Liver (tissue), 9 donors: Measurements from ENCODE around the gene AKAP13. TPM values are rescaled to one million over a fixed set of nuclear protein-coding genes. Genes with fewer than 3 reads are reported as not detected.

Experiments used
- DNase-seq: peaks from one replicate; pipeline ENCODE4 v3.0.0-alpha.2; 2017; ENCODE audit warnings: low spot score
- H3K27ac ChIP-seq, 2 donors: one replicate each; pipeline ENCODE4 v1.7.0; 2013; ENCODE audit warnings: inconsistent platforms in 2 of 2, low read length in 2 of 2, control low read depth in 1 of 2, low read depth in 1 of 2, mild to moderate bottlenecking in 1 of 2
- H3K27me3 ChIP-seq, 4 donors: one replicate each; pipeline versions ENCODE4 v1.6.1 to v1.7.0; 2013; ENCODE audit warnings: low read length in 3 of 4, inconsistent platforms in 1 of 4, mild to moderate bottlenecking in 1 of 4, moderate library complexity in 1 of 4; ENCODE audit not compliant: control insufficient read depth in 4 of 4, insufficient read depth in 4 of 4
- H3K36me3 ChIP-seq, 4 donors: one replicate each; pipeline versions ENCODE4 v1.6.1 to v1.7.0; 2013; ENCODE audit warnings: low read length in 3 of 4, mild to moderate bottlenecking in 3 of 4, low read depth in 1 of 4, moderate library complexity in 1 of 4; ENCODE audit not compliant: control insufficient read depth in 4 of 4, insufficient read depth in 3 of 4
- H3K4me1 ChIP-seq, 4 donors: one replicate each; pipeline versions ENCODE4 v1.6.1 to v1.7.0; 2013; ENCODE audit warnings: low read length in 3 of 4, mild to moderate bottlenecking in 3 of 4, moderate library complexity in 1 of 4; ENCODE audit not compliant: control insufficient read depth in 4 of 4, insufficient read depth in 4 of 4
- H3K4me3 ChIP-seq, 3 donors: one replicate each; pipeline versions ENCODE4 v1.6.1 to v1.7.0; 2013; ENCODE audit warnings: low read length in 3 of 3, control low read depth in 1 of 3, low read depth in 1 of 3, mild to moderate bottlenecking in 1 of 3
- H3K9ac ChIP-seq, 2 donors: one replicate each; pipeline ENCODE4 v1.7.0; 2013; ENCODE audit warnings: low read length in 2 of 2, mild to moderate bottlenecking in 2 of 2, moderate library complexity in 2 of 2, control low read depth in 1 of 2, low read depth in 1 of 2
- H3K9me3 ChIP-seq, 4 donors: one replicate each; pipeline versions ENCODE4 v1.6.1 to v1.7.0; 2013; ENCODE audit warnings: low read length in 3 of 4; ENCODE audit not compliant: control insufficient read depth in 4 of 4
- FOXA1 ChIP-seq: IDR thresholded peaks from 2 replicates; pipeline ENCODE4 v1.6.1; 2016; ENCODE audit warnings: antibody characterized with exemption
- FOXA2 ChIP-seq: IDR thresholded peaks from 2 replicates; pipeline ENCODE4 v1.6.1; 2016; ENCODE audit warnings: antibody characterized with exemption
- GABPA ChIP-seq, 2 donors: IDR thresholded peaks in 1 of 2; conservative IDR thresholded peaks in 1 of 2; 2 replicates each; pipeline ENCODE4 v1.6.1; 2016; ENCODE audit warnings: antibody characterized with exemption in 2 of 2, mild to moderate bottlenecking in 1 of 2, moderate library complexity in 1 of 2
- HNF4A ChIP-seq, 2 donors: conservative IDR thresholded peaks; 2 replicates each; pipeline ENCODE4 v1.6.1; 2016; ENCODE audit warnings: antibody characterized with exemption in 2 of 2, mild to moderate bottlenecking in 2 of 2
- HNF4G ChIP-seq: IDR thresholded peaks from 2 replicates; pipeline ENCODE4 v1.6.1; 2016; ENCODE audit warnings: antibody characterized with exemption
- JUND ChIP-seq, 2 donors: IDR thresholded peaks; 2 replicates each; pipeline ENCODE4 v1.6.1; 2016; ENCODE audit warnings: antibody characterized with exemption in 2 of 2
- NR2F2 ChIP-seq: IDR thresholded peaks from 2 replicates; pipeline ENCODE4 v1.6.1; 2016; ENCODE audit warnings: antibody characterized with exemption
- RAD21 ChIP-seq, 2 donors: IDR thresholded peaks; 2 replicates each; pipeline ENCODE4 v1.6.1; 2016; ENCODE audit warnings: antibody characterized with exemption in 2 of 2, mild to moderate bottlenecking in 2 of 2
- REST ChIP-seq: IDR thresholded peaks from 2 replicates; pipeline ENCODE4 v1.6.1; 2016; ENCODE audit warnings: antibody characterized with exemption, mild to moderate bottlenecking
- RXRA ChIP-seq, 2 donors: IDR thresholded peaks; 2 replicates each; pipeline ENCODE4 v1.6.1; 2017 to 2018; ENCODE audit warnings: antibody characterized with exemption in 2 of 2, mild to moderate bottlenecking in 1 of 2
- SP1 ChIP-seq: IDR thresholded peaks from 2 replicates; pipeline ENCODE4 v1.6.1; 2018; ENCODE audit warnings: antibody characterized with exemption, mild to moderate bottlenecking
- TAF1 ChIP-seq: conservative IDR thresholded peaks from 2 replicates; pipeline ENCODE4 v1.6.1; 2016; ENCODE audit warnings: antibody characterized with exemption, mild to moderate bottlenecking
- YY1 ChIP-seq: IDR thresholded peaks from 2 replicates; pipeline ENCODE4 v1.6.1; 2016; ENCODE audit warnings: antibody characterized with exemption, mild to moderate bottlenecking
- WGBS: extraction: QIAGEN DNeasy Blood & Tissue Kit; methylation state at CpG from one replicate; pipeline ENCODE4 v1.1.7; 2013; 5-methylcytosine and 5-hydroxymethylcytosine counted together
- polyA plus RNA-seq, 2 donors: library from polyadenylated mRNA; stranded (reverse) in 1 of 2; unstranded in 1 of 2; fragments of 200-250 nt in 1 of 2; fragments of >200 nt in 1 of 2; fragmentation: Nextera tagmentation in 1 of 2; extraction: Ambion mirVana in 1 of 2; gene quantifications; one replicate each; pipeline versions ENCODE4 v1.2.1 to v1.2.3, GENCODE V29; 2013 to 2015
- total RNA-seq, 2 donors: library from RNA; depleted of rRNA; stranded (reverse); fragments of >200 nt; gene quantifications; one replicate each; pipeline ENCODE4 v1.2.3, GENCODE V29; 2014
- TF ChIP-seq, protein P1 (sequence below): IDR thresholded peaks from 2 replicates; pipeline ENCODE4 v1.6.1; 2016; ENCODE audit warnings: antibody characterized with exemption
- TF ChIP-seq, protein P2 (sequence below): IDR thresholded peaks from 2 replicates; pipeline ENCODE4 v1.6.1; 2016; ENCODE audit warnings: antibody characterized with exemption
- donor health status: healthy.
- donor health status: healthy.
- donor health status: healthy.
- donor health status: healthy.
- donor health status: healthy.

AKAP13 gene
- total and polyA plus RNA-seq, 4 donors: 18.6 to 92.3 (median 37.4) TPM

GRCh38 chr15:85423256-85423655 is 42.9 kb downstream of the AKAP13 start:
- peaks cover 2 to 19% (median 6%) of the 10 kb centered on the region in 4 donors for H3K4me1 ChIP-seq
- no peak overlapping the region for H3K4me3 ChIP-seq
- H3K9ac ChIP-seq: no peak overlapping the region
- DNase-seq: no peak
- H3K9me3 ChIP-seq: no peaks in the 10 kb centered on the region
- no peak for TF ChIP-seq FOXA2
- no peak for TF ChIP-seq YY1
- no peak for TF ChIP-seq FOXA1
- no peaks in the 10 kb centered on the region for H3K27me3 ChIP-seq
- H3K27ac ChIP-seq: no peak overlapping the region
- no peaks in the 10 kb centered on the region for H3K36me3 ChIP-seq

DNA sequence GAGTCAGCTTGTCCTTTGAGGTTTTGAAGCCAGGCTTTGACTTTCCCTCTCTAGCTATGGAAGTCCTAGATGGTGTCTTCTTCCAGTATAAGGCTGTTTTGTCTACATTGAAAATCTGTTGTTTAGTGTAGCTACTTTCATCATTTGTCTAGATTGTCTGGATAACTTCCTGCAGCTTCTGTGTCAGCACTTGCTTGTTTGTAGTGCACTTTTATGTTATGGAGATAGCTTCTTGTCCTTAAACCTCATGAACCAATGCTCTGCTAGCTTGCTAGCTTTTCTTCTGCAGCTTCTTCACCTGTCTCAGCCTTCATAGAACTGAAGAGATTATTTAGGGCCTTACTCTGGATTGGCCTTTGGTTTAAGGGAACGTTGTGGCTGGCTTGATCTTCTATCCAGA is 43.8 kb downstream of the AKAP13 start:
- H3K4me1 ChIP-seq: peaks cover 2 to 19% (median 6%) of the 10 kb centered on the region in 4 donors
- no peaks in the 10 kb centered on the region for H3K27me3 ChIP-seq
- no peak for TF ChIP-seq HNF4G
- TF ChIP-seq REST: no peak
- no peak overlapping the region for H3K27ac ChIP-seq
- H3K9ac ChIP-seq: no peak overlapping the region
- no peak overlapping the region for H3K4me3 ChIP-seq
- no peaks in the 10 kb centered on the region for H3K9me3 ChIP-seq
- no peak for DNase-seq
- H3K36me3 ChIP-seq: no peaks in the 10 kb centered on the region
- 94% methylated on average over 1 of the region's 1 CpG for WGBS

- Histone ChIP-seq H3K27ac (no peak overlapping the region), H3K36me3 (no peaks in the 10 kb centered on the region), H3K4me3 (no peak overlapping the region), H3K4me1 (peaks cover 0 to 14% (median 5%) of the 10 kb centered on the region in 4 donors), H3K9ac (no peak overlapping the region), H3K9me3 (no peaks in the 10 kb centered on the region), H3K27me3 (no peaks in the 10 kb centered on the region)
- no peak for DNase-seq
- 97% methylated on average over 1 of the region's 1 CpG for WGBS
- no peak for TF ChIP-seq FOXA2
- TF ChIP-seq TAF1: no peak
- TF ChIP-seq NR2F2: no peak
- TF ChIP-seq GABPA (IDR thresholded peaks at IDR 0.05 in 1 of 2, conservative IDR thresholded peaks at IDR 0.05 in 1 of 2): no peak
- TF ChIP-seq RAD21 (IDR thresholded peaks at IDR 0.05): no peak
These were observed 46.1 kb downstream of the AKAP13 start for GRCh38 chr15:85426481-85426880.

DNA sequence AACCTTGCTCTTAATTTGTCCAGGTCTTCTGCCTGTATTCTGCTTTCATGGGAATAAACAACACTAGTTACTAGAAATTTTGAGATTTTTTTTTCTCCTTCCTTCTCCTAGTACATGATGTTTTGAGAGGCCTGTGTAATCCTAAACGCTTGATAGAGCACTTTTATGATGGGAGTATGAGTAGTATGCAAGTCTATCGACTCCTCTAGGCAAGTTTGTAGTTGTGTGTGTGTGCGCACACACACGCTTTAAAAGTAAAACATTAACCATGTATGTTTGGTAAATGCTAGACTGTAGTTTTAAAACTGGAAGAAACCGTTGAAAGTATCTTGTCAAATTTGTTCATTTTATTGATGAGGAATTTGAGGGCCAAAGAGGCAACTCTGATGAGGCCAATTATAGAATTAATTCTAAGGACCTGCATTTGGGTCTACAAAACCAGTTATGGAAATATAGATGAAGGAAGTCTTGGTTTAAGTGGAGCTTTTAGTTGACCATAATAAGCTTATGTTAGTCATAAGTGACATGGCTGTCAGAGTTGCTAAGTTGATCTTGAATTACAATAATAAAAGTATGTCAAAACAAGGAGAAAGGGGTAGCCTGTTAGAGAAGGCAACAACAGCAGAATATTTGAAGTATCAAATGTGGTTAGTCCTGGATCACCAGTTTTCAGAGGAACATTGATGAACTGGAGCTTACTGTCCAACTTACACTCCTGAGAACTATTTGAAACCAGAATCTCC is 47.1 kb downstream of the AKAP13 start:
- Histone ChIP-seq H3K9ac (no peak overlapping the region), H3K4me1 (peaks cover 0 to 5% (median 1%) of the 10 kb centered on the region in 4 donors), H3K27ac (no peak overlapping the region), H3K36me3 (no peaks in the 10 kb centered on the region), H3K27me3 (no peaks in the 10 kb centered on the region), H3K9me3 (no peaks in the 10 kb centered on the region), H3K4me3 (no peak overlapping the region)
- WGBS: 57% methylated on average over 5 of the region's 5 CpGs
- no peak for DNase-seq
- TF ChIP-seq HNF4G (no peak), FOXA2 (no peak), SP1 (no peak), GABPA (IDR thresholded peaks at IDR 0.05 in 1 of 2, conservative IDR thresholded peaks at IDR 0.05 in 1 of 2) (no peak), HNF4A (conservative IDR thresholded peaks at IDR 0.05) (no peak), FOXA1 (no peak), RXRA (IDR thresholded peaks at IDR 0.05) (no peak), NR2F2 (no peak), RAD21 (IDR thresholded peaks at IDR 0.05) (no peak), JUND (IDR thresholded peaks at IDR 0.05) (no peak), REST (no peak), YY1 (no peak)
- TF ChIP-seq, protein P1, sequence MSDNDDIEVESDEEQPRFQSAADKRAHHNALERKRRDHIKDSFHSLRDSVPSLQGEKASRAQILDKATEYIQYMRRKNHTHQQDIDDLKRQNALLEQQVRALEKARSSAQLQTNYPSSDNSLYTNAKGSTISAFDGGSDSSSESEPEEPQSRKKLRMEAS: no peak
- TF ChIP-seq, protein P2, sequence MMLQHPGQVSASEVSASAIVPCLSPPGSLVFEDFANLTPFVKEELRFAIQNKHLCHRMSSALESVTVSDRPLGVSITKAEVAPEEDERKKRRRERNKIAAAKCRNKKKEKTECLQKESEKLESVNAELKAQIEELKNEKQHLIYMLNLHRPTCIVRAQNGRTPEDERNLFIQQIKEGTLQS: no peak
